MM.1S (cell line): ENCODE measurements around the gene ASB2.

Experiments used
- DNase-seq: peaks from one replicate; pipeline ENCODE4 v3.0.0-alpha.2; 2015
- H2AFZ ChIP-seq: fragments of 300-600 bp; sonication (generic); 2 replicates; pipeline ENCODE4 v1.6.0; 2016; ENCODE audit warnings: antibody characterized with exemption, low read length
- H3F3A ChIP-seq: fragments of 300-600 bp; sonication (generic); 2 replicates; pipeline ENCODE4 v1.6.1; 2016; ENCODE audit warnings: mild to moderate bottlenecking, antibody characterized with exemption, low read length, moderate library complexity, mixed read lengths; ENCODE audit not compliant: insufficient read depth
- H3K27ac ChIP-seq: fragments of 300-600 bp; sonication (generic); 2 replicates; pipeline ENCODE4 v1.5.1; 2016; ENCODE audit warnings: mild to moderate bottlenecking, low read length
- H3K27me3 ChIP-seq: fragments of 300-600 bp; sonication (generic); replicated peaks from 2 replicates; pipeline ENCODE4 v1.6.0; 2016; ENCODE audit warnings: low read length; ENCODE audit not compliant: insufficient read depth
- H3K36me3 ChIP-seq: fragments of 300-600 bp; sonication (generic); replicated peaks from 2 replicates; pipeline ENCODE4 v1.6.1; 2016; ENCODE audit warnings: mild to moderate bottlenecking, low read length, mixed read lengths; ENCODE audit not compliant: insufficient read depth
- H3K4me1 ChIP-seq: fragments of 300-600 bp; sonication (generic); 2 replicates; pipeline ENCODE4 v1.6.1; 2016; ENCODE audit warnings: low read length, mixed read lengths
- H3K4me2 ChIP-seq: fragments of 300-600 bp; sonication (generic); 2 replicates; pipeline ENCODE4 v1.6.0; 2016; ENCODE audit warnings: low read depth, low read length
- H3K4me3 ChIP-seq: fragments of 300-600 bp; sonication (generic); 2 replicates; pipeline ENCODE4 v1.5.1; 2016; ENCODE audit warnings: low read length, mixed read lengths
- H3K79me2 ChIP-seq: fragments of 300-600 bp; sonication (generic); 2 replicates; pipeline ENCODE4 v1.6.1; 2016; ENCODE audit warnings: mixed run types, low read length, mixed read lengths
- H3K9ac ChIP-seq: fragments of 300-600 bp; sonication (generic); 2 replicates; pipeline ENCODE4 v1.6.1; 2016; ENCODE audit warnings: low read length, mixed read lengths
- H3K9me2 ChIP-seq: fragments of 300-600 bp; sonication (generic); replicated peaks from 2 replicates; pipeline ENCODE4 v1.6.1; 2016; ENCODE audit warnings: mild to moderate bottlenecking, low read length, mixed read lengths; ENCODE audit not compliant: insufficient read depth
- H3K9me3 ChIP-seq: fragments of 300-600 bp; sonication (generic); replicated peaks from 2 replicates; pipeline ENCODE4 v1.6.1; 2016; ENCODE audit warnings: mild to moderate bottlenecking, low read length, mixed read lengths; ENCODE audit not compliant: insufficient read depth
- H4K20me1 ChIP-seq: fragments of 300-600 bp; sonication (generic); 2 replicates; pipeline ENCODE4 v1.6.1; 2016; ENCODE audit warnings: mild to moderate bottlenecking, low read length, moderate library complexity, mixed read lengths; ENCODE audit not compliant: insufficient read depth
- CTCF ChIP-seq: fragments of 300-600 bp; sonication (generic); IDR thresholded peaks from 2 replicates; pipeline ENCODE4 v1.5.1; 2016; ENCODE audit warnings: antibody characterized with exemption, low read length, mixed read lengths
- EZH2 ChIP-seq: fragments of 300-600 bp; sonication (generic); optimal IDR thresholded peaks from 2 replicates; pipeline ENCODE3; 2017; ENCODE audit warnings: low read depth, mild to moderate bottlenecking, antibody characterized with exemption, low read length, mixed read lengths
- EZH2phosphoT487 ChIP-seq: fragments of 300-600 bp; sonication (generic); IDR thresholded peaks from 2 replicates; pipeline ENCODE4 v1.6.1; 2018; ENCODE audit warnings: antibody characterized with exemption, low read length

ASB2 gene

DNA sequence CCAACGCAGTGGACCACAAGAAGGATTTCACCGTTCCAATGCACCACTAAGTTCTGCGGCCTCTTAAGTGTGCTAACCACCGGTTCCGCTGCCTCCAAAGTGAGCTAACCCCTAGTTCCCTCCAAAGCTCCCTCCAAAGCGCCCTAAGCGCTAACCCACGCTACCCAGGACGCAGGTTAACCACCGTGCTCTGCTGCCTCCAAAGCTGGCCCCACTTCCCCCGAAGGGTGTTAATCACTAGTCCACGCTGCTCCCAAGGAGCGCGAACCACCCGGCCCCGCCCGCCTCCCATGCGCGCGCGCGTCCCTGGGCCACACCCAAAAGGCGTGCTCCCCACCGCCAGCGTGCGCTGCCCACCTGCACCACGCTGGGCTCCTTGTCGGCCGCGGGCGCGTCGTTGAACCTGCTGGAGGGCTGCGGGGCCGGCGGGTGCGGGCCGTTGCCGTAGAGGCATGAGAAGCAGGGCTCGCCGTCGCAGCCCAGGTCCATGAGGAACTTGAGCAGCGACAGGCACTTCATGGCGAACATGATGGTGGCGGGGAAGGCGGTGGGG, 37.5 kb downstream of the ASB2 start:
- no peak overlapping the region for H3K4me2 ChIP-seq
- H3K27ac ChIP-seq: no peak overlapping the region
- no peaks in the 10 kb centered on the region for H3K9me3 ChIP-seq
- DNase-seq: no peak
- no peaks in the 10 kb centered on the region for H4K20me1 ChIP-seq
- H3K4me1 ChIP-seq: 0 out of 2 replicates have a peak, but pooled peaks cover 5% of the 10 kb centered on the region
- H3F3A ChIP-seq: no peaks in the 10 kb centered on the region
- no peak overlapping the region for H2AFZ ChIP-seq
- H3K4me3 ChIP-seq: no peak overlapping the region
- H3K9ac ChIP-seq: no peak overlapping the region
- TF ChIP-seq EZH2 (no peak), EZH2phosphoT487 (no peak), CTCF (no peak)
- H3K79me2 ChIP-seq: no peaks in the 10 kb centered on the region
- H3K36me3 ChIP-seq: no peaks in the 10 kb centered on the region
- no peaks in the 10 kb centered on the region for H3K27me3 ChIP-seq
- H3K9me2 ChIP-seq: no peaks in the 10 kb centered on the region

- no peak overlapping the region for H3K4me2 ChIP-seq
- no peak for DNase-seq
- no peaks in the 10 kb centered on the region for H3K9me3 ChIP-seq
- no peaks in the 10 kb centered on the region for H3F3A ChIP-seq
- no peaks in the 10 kb centered on the region for H3K9me2 ChIP-seq
- H3K4me3 ChIP-seq: no peak overlapping the region
- H3K27ac ChIP-seq: no peak overlapping the region
- H3K27me3 ChIP-seq: no peaks in the 10 kb centered on the region
- no peaks in the 10 kb centered on the region for H4K20me1 ChIP-seq
- 0 out of 2 replicates have a peak, but pooled peaks cover 5% of the 10 kb centered on the region for H3K4me1 ChIP-seq
- no peak overlapping the region for H2AFZ ChIP-seq
- TF ChIP-seq EZH2: no peak
- TF ChIP-seq CTCF: no peak
- no peak for TF ChIP-seq EZH2phosphoT487
- H3K9ac ChIP-seq: no peak overlapping the region
- no peaks in the 10 kb centered on the region for H3K79me2 ChIP-seq
- no peaks in the 10 kb centered on the region for H3K36me3 ChIP-seq
These were observed 38.9 kb downstream of the ASB2 start for GRCh38 chr14:93937519-93937918.

- Histone ChIP-seq H3K4me1 (0 out of 2 replicates have a peak, but pooled peaks cover 5% of the 10 kb centered on the region), H3K9me2 (no peaks in the 10 kb centered on the region), H4K20me1 (no peaks in the 10 kb centered on the region), H3K9me3 (no peaks in the 10 kb centered on the region), H3K9ac (no peak overlapping the region), H2AFZ (no peak overlapping the region), H3F3A (no peaks in the 10 kb centered on the region), H3K27ac (no peak overlapping the region), H3K36me3 (no peaks in the 10 kb centered on the region), H3K4me3 (no peak overlapping the region), H3K27me3 (no peaks in the 10 kb centered on the region), H3K4me2 (no peak overlapping the region), H3K79me2 (no peaks in the 10 kb centered on the region)
- no peak for DNase-seq
- no peak for TF ChIP-seq EZH2
- no peak for TF ChIP-seq EZH2phosphoT487
- TF ChIP-seq CTCF: no peak
These were observed 39.4 kb downstream of the ASB2 start for GRCh38 chr14:93936926-93937325.
